ENCODE data around the gene URM1. TPM values are rescaled to one million over a fixed set of nuclear protein-coding genes. Genes with fewer than 3 reads are reported as not detected.

Gene URM1
- total and polyA plus RNA-seq, 10 of the 15 experiments (the other 5 are each of a cell fraction or from before 2014, with no cell fraction given): 7.9 to 75.8 (median 63.7) TPM

- no peak for TF ChIP-seq EP300 (IDR thresholded peaks at IDR 0.05; ENCODE audit: borderline replicate concordance in 1 of 2, control insufficient read depth in 1 of 2, low read depth in 2 of 2, low read length in 2 of 2)
- TF ChIP-seq RELB (IDR thresholded peaks at IDR 0.05; ENCODE audit: low read depth): 0 out of 2 replicates have a peak, but pooled peaks have one; percentile 21
- TF ChIP-seq SREBF2 (IDR thresholded peaks at IDR 0.05; ENCODE audit: low read length): peak; percentile 71; the same call in 1 of the 2 replicates
- peak; percentile 90 for TF ChIP-seq HCFC1 (IDR thresholded peaks at IDR 0.05; ENCODE audit: low read length)
- peak; percentile 71; the same call in 1 of the 2 replicates for TF ChIP-seq GATAD2B (conservative IDR thresholded peaks at IDR 0.05; ENCODE audit: low read depth)
- no peak for TF ChIP-seq POLR2AphosphoS2 (IDR thresholded peaks at IDR 0.05; ENCODE audit: low read depth, low read length)
- peak; percentile 80 for TF ChIP-seq ZNF207 (IDR thresholded peaks at IDR 0.05; ENCODE audit: borderline replicate concordance)
- TF ChIP-seq ATF3 (IDR thresholded peaks at IDR 0.05; ENCODE audit: borderline replicate concordance, extremely low read depth, low read depth, low read length): 0 out of 2 replicates have a peak, but pooled peaks have one; percentile 36
- TF ChIP-seq NR2C1 (IDR thresholded peaks at IDR 0.05): peak; percentile 41; the same call in 1 of the 2 replicates
- peak; percentile 90 for TF ChIP-seq IKZF1 (conservative IDR thresholded peaks at IDR 0.05)
Observed at GRCh38 chr9:128339761-128340690, 31.1 kb upstream of the URM1 start, which contains the start of gene SLC27A4 (continued).

All from GM12878 (cell line).